GM18951 (cell line): Measurements from ENCODE around the gene LRRC15.

Experiments
- POLR2A ChIP-seq: IDR thresholded peaks from 4 replicates; pipeline ENCODE4 v1.6.1; 2011; ENCODE audit warnings: mild to moderate bottlenecking; ENCODE audit not compliant: insufficient read length, insufficient read depth; ENCODE audit errors: extremely low read depth
- in situ Hi-C: fragments of 300-500 bp; cut with MboI; formaldehyde crosslinking; loops from one replicate; pipeline ENCODE4 v1.12.0; 2022; ENCODE audit warnings: low sequenced_read_pairs, mixed read lengths, inconsistent platforms; ENCODE audit not compliant: unreplicated experiment

The LRRC15 gene

DNA sequence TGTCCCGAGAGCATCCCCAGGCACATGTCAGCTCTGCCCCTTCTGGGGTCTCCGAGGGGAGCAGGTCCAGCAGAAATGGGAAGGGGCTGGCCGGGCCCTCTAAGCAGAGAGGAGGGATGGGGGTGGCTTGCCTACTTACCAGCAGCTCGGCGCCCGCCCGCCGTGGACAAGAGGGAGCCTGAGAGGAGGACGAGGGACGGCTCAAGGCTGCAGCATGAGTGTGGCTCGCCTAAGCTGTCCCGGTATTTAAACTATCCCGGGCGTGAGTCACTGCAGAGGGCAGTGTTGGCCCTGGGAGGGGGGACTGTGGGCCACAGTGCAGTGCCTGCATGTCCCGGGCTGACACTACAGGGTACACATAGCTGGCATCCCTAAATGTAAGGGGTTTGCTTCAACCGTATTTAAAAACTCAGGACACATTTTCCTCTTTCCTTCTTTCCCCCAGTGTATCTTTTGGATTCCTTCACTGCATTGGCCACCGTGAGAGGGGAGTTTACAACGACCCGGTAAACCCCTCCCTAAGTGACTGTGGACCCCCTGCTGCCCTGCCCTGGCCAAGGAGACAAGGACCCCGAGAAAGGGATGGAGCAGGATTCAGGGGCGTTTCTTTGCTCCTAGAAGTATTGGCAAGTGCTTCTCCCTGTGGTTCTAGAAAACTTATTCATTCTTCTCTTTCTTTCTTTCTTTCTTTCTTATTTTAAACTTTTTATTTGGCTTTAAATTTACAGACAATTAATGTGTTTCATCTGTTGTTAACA is at the start of gene LRRC15:
TSS of gene LRRC15 (minus strand) at position 222 of the 758 bp plus-strand sequence. CDS start 8,700 bp downstream, outside the sequence.
- TF ChIP-seq POLR2A, result no peak
- in situ Hi-C loops, result no loop called here

- TF ChIP-seq POLR2A, result no peak
- in situ Hi-C loops, result no loop called here
Observed at GRCh38 chr3:194418671-194419070, 49.1 kb upstream of the LRRC15 start.

GRCh38 chr3:194407423-194407822 is 37.9 kb upstream of the LRRC15 start:
- in situ Hi-C loops, result no loop called here
- TF ChIP-seq POLR2A, result no peak

- no peak for TF ChIP-seq POLR2A
- in situ Hi-C loops, result no loop called here
Observed at GRCh38 chr3:194405766-194406165, 36.2 kb upstream of the LRRC15 start.

GRCh38 chr3:194404365-194405140 is 35.0 kb upstream of the LRRC15 start:
- TF ChIP-seq POLR2A, result no peak
- in situ Hi-C loops, result no loop called here

DNA sequence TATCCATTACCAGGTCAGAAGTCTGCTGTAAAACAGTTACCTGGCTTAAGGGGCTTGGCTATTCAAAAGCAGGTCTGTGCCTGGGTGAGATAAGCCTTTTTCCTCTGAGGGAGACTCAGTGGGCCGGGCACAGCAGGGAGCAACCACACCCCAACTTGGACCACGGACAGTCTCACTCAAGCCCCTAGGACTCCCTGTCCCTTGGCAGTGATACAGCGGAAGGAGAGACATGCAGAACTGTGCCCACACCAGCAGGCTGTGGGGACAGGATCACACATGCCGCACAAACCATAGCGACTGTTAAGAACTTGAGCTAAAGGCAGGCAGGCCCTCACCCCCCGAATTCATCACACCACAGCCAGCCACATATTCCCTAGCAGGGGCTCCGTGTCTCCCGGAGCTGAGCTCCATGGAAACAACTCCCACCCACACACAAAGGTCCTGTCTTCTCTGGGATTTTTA is 32.4 kb upstream of the LRRC15 start:
- in situ Hi-C loops, result no loop called here
- TF ChIP-seq POLR2A, result no peak

GRCh38 chr3:194401346-194401745 is 31.8 kb upstream of the LRRC15 start:
- in situ Hi-C loops, result no loop called here

GRCh38 chr3:194399874-194400411 is 30.4 kb upstream of the LRRC15 start:
- in situ Hi-C loops, result no loop called here
- TF ChIP-seq POLR2A, result no peak

More at GRCh38 chr3:194401346-194401745, 31.8 kb upstream of the LRRC15 start:
- TF ChIP-seq POLR2A, result no peak

DNA sequence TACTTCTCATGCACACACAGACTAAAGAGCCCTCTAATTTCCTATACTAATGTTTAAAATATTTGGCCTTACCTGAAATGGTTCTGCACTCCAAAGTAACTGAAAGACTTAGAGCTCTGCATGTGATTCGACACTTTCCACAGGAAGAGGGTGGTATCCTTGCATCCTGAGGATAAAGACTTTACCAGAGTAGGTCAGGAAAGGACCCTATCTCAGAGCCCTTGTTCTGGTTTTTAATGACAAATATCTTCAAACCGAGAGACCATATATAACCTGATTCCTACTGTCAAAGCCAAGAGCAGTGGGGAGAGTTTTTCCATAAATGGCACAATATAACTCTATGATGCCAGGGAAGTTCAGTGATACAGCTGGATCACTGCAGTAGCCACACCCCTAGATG is 29.6 kb upstream of the LRRC15 start, which contains the start of gene GP5:
TSS of gene GP5 (minus strand) at position 101 of the 400 bp plus-strand sequence. CDS start 984 bp downstream, outside the sequence.
- no peak for TF ChIP-seq POLR2A
- in situ Hi-C loops, result no loop called here

DNA sequence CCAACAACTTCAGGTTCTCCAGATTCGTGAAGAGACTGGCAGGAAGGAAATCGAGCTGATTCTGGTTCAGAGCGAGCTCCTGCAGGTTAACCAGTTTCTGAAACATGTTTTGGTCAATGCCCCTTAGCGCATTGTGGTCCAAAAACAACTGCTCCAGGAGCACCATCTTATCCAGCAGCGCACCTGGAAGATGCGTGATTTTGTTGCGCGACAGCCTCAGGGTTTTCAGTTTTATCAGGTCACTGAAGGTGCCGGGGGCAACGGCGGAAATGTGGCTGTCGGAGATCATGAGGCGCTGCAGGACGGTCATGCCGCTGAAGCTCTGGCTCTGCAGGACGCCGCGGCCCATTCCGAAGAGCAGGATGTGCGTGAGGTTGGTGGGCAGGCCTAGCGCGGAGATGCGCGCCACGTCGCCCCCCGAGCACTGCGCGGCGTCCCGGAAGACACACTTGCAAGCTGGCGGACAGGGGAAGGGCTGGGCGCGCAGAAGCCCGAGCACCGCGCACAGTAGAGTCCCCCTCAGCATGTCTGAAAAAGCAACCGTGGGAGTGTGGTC is 28.3 kb upstream of the LRRC15 start:
- no peak for TF ChIP-seq POLR2A
- in situ Hi-C loops, result no loop called here

GRCh38 chr3:194396859-194397756 is 27.6 kb upstream of the LRRC15 start:
- TF ChIP-seq POLR2A, result no peak
- in situ Hi-C loops, result no loop called here

DNA sequence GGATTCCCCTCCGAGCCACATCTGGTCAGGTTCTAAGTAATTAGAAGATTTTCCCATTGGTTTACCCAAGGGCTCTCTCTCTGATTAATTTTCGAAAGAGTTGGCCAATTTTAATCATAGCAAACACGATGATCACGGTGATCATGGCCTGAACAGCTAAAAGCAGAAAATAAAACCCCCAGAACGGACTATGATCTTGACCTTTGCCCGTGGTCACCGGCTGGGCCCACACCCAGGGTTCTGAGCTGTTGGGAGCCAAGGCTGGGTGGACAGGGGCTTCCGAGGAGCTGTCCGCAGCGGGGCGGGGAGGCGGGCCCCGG is 27.0 kb upstream of the LRRC15 start:
- in situ Hi-C loops, result no loop called here
- no peak for TF ChIP-seq POLR2A

GRCh38 chr3:194395778-194396538 is 26.4 kb upstream of the LRRC15 start:
- no peak for TF ChIP-seq POLR2A
- in situ Hi-C loops, result no loop called here
